ENCODE measurements around the gene KHDC4. TPM values are rescaled to one million over a fixed set of nuclear protein-coding genes. Genes with fewer than 3 reads are reported as not detected.

KHDC4 gene
- total and polyA plus RNA-seq, 2 experiments from 2014 or later: 47.1 to 57.7 TPM

- TF ChIP-seq ZNF462 (CRISPR knock-in tag; IDR thresholded peaks at IDR 0.05): no peak
- TF ChIP-seq ETS1 (IDR thresholded peaks at IDR 0.05): no peak
- no peak for TF ChIP-seq ZNF114 (CRISPR knock-in tag; IDR thresholded peaks at IDR 0.05)
Measured at GRCh38 chr1:155888481-155888880, 45.7 kb downstream of the KHDC4 start (continued).

- no peaks in the 10 kb centered on the region for H3K79me2 ChIP-seq (replicated peaks; ENCODE audit: insufficient read depth)
- H2AFZ ChIP-seq: no peak overlapping the region
- H3K9me3 Mint-ChIP-seq: no peaks in the 10 kb centered on the region
- no peaks in the 10 kb centered on the region; the same call in 1 of the 2 replicates for H4K20me1 ChIP-seq (replicated peaks; ENCODE audit: insufficient read depth)
- 0 out of 2 replicates have a peak, but pooled peaks cover 3% of the 10 kb centered on the region for H3K4me1 ChIP-seq (ENCODE audit: insufficient read depth)
- H3K4me2 ChIP-seq: no peak overlapping the region
- no peaks in the 10 kb centered on the region for H3K36me3 Mint-ChIP-seq (ENCODE audit: low read depth)
- DNase-seq (ENCODE audit: low spot score): no peak
- H3K4me3 ChIP-seq: no peak overlapping the region
- no peak overlapping the region for H3K4me3 Mint-ChIP-seq
- H3K27ac ChIP-seq (ENCODE audit: low read depth): no peak overlapping the region
- peaks cover 2% of the 10 kb centered on the region for H3K27me3 Mint-ChIP-seq (ENCODE audit: insufficient read depth, low read depth, poor library complexity)
- no peaks in the 10 kb centered on the region for H3K27me3 ChIP-seq (ENCODE audit: insufficient read depth)
- peaks cover 8% of the 10 kb centered on the region for H3K4me1 Mint-ChIP-seq
- H3F3A ChIP-seq (replicated peaks; ENCODE audit: low read depth): no peaks in the 10 kb centered on the region
- H3K36me3 ChIP-seq (ENCODE audit: insufficient read depth): no peaks in the 10 kb centered on the region; the same call in 1 of the 2 replicates
- H3K27ac Mint-ChIP-seq: no peak overlapping the region
- H3K9me2 ChIP-seq (ENCODE audit: insufficient read depth): no peaks in the 10 kb centered on the region
- no peak for ATAC-seq
- TF ChIP-seq POLR2AphosphoS5 (IDR thresholded peaks at IDR 0.05; ENCODE audit: low read depth) (no peak), JUNB (IDR thresholded peaks at IDR 0.05; ENCODE audit: unreplicated experiment) (no peak), CREB1 (CRISPR knock-in tag; IDR thresholded peaks at IDR 0.05; ENCODE audit: low read depth) (no peak), ETS1 (IDR thresholded peaks at IDR 0.05) (no peak), ZNF114 (CRISPR knock-in tag; IDR thresholded peaks at IDR 0.05) (no peak), ZNF331 (CRISPR knock-in tag; IDR thresholded peaks at IDR 0.05; ENCODE audit: low read depth) (no peak), NANOG (IDR thresholded peaks at IDR 0.05; ENCODE audit: borderline replicate concordance) (no peak), EZH2phosphoT487 (IDR thresholded peaks at IDR 0.05; ENCODE audit: unreplicated experiment) (no peak), CTCF (conservative IDR thresholded peaks at IDR 0.05; ENCODE audit: low read depth in 2 of 2) (no peak)
Measured at GRCh38 chr1:155884982-155885381, 49.2 kb downstream of the KHDC4 start.

Measured in GM23338 (cell line).